K562 (cell line): ENCODE results near the gene PPIF.

Experiments
- CEBPB ChIP-seq: fragments of 450-650 bp; IDR thresholded peaks from 2 replicates; pipeline ENCODE4 v1.6.1; 2016; ENCODE audit warnings: missing genetic modification characterization, missing compliant biosample characterization
- GABPB2 ChIP-seq: fragments of 250-450 bp; sonication (Bioruptor Pico); conservative IDR thresholded peaks from 2 replicates; pipeline ENCODE4 v1.5.1; 2021; ENCODE audit warnings: mild to moderate bottlenecking
- JUNB ChIP-seq: fragments of 450-650 bp; formaldehyde crosslinking; conservative IDR thresholded peaks from 2 replicates; pipeline ENCODE4 v1.4.0; 2020; ENCODE audit warnings: mild to moderate bottlenecking
- KDM5B ChIP-seq: fragments of 200-600 bp; sonication (generic); IDR thresholded peaks from 2 replicates; pipeline ENCODE4 v1.6.1; 2012; ENCODE audit warnings: low read depth, mild to moderate bottlenecking, moderate library complexity, low read length, control low read depth, inconsistent platforms; ENCODE audit not compliant: insufficient replicate concordance
- MAFK ChIP-seq: IDR thresholded peaks from 2 replicates; pipeline ENCODE4 v1.6.1; 2011; ENCODE audit warnings: low read length, improper control_type of control experiment
- RBBP5 ChIP-seq: fragments of 200-600 bp; sonication (generic); IDR thresholded peaks from 2 replicates; pipeline ENCODE4 v1.6.1; 2012; ENCODE audit warnings: borderline replicate concordance, mild to moderate bottlenecking, low read length, control low read depth, inconsistent platforms; ENCODE audit not compliant: insufficient read depth, poor library complexity, severe bottlenecking
- SMC3 ChIP-seq: conservative IDR thresholded peaks from 2 replicates; pipeline ENCODE4 v1.6.1; 2011; ENCODE audit warnings: low read depth, low read length, improper control_type of control experiment; ENCODE audit not compliant: insufficient read depth
- ZBTB7A ChIP-seq: IDR thresholded peaks from 2 replicates; pipeline ENCODE4 v1.6.1; 2011; ENCODE audit warnings: low read depth, mild to moderate bottlenecking, low read length, moderate library complexity, borderline replicate concordance; ENCODE audit not compliant: control insufficient read depth
- ZZZ3 ChIP-seq: fragments of 450-650 bp; IDR thresholded peaks from 2 replicates; pipeline ENCODE4 v1.6.1; 2016; ENCODE audit warnings: antibody characterized with exemption, mild to moderate bottlenecking, moderate library complexity
- TF ChIP-seq, protein P1 (sequence below): sonication (generic); formaldehyde crosslinking; IDR thresholded peaks from 2 replicates; pipeline ENCODE4 v1.8.1; 2022; ENCODE audit warnings: missing genetic modification reagents

GRCh38 chr10:79390551-79391229 is 43.4 kb downstream of the PPIF start:
- no peak for TF ChIP-seq GABPB2
- no peak for TF ChIP-seq MAFK
- no peak for TF ChIP-seq RBBP5
- TF ChIP-seq SMC3: peak; percentile 52; the same call in 1 of the 2 replicates
- no peak for TF ChIP-seq ZZZ3
- TF ChIP-seq KDM5B: peak; percentile 77
- TF ChIP-seq ZBTB7A: peak; percentile 89
- TF ChIP-seq, protein P1, sequence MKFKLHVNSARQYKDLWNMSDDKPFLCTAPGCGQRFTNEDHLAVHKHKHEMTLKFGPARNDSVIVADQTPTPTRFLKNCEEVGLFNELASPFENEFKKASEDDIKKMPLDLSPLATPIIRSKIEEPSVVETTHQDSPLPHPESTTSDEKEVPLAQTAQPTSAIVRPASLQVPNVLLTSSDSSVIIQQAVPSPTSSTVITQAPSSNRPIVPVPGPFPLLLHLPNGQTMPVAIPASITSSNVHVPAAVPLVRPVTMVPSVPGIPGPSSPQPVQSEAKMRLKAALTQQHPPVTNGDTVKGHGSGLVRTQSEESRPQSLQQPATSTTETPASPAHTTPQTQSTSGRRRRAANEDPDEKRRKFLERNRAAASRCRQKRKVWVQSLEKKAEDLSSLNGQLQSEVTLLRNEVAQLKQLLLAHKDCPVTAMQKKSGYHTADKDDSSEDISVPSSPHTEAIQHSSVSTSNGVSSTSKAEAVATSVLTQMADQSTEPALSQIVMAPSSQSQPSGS (CRISPR knock-in tag): no peak
- TF ChIP-seq JUNB (CRISPR knock-in tag): no peak
- TF ChIP-seq CEBPB (tag): no peak
